B cell (primary cell): ENCODE data around the gene ACSL4. TPM values are rescaled to one million over a fixed set of nuclear protein-coding genes. Genes with fewer than 3 reads are reported as not detected.

ENCODE experiments used
- ATAC-seq: fragments of 200-7000 bp; cut with Tn5 transposase; one replicate; pipeline ENCODE4 v1.10.0; 2021; ENCODE audit warnings: low read depth, mild to moderate bottlenecking, moderate number of reproducible peaks, moderate library complexity
- CTCF ChIA-PET: fragments of 350-600 bp; sonication (Branson Sonifier 250); formaldehyde crosslinking; loops from one replicate; lab custom pipeline; 2021; ENCODE audit warnings: antibody characterized with exemption, inconsistent platforms; lab: Charles Lee
- POLR2A ChIA-PET: fragments of 350-600 bp; sonication (Branson Sonifier 250); formaldehyde crosslinking; loops from one replicate; lab custom pipeline; 2021; ENCODE audit warnings: antibody characterized with exemption; lab: Charles Lee
- DNase-seq: peaks from one replicate; pipeline ENCODE4 v3.0.0; 2013
- H2AFZ ChIP-seq: 2 replicates; pipeline ENCODE4 v1.6.1; 2012; ENCODE audit warnings: mild to moderate bottlenecking, low read depth, low read length; ENCODE audit not compliant: insufficient read depth, poor library complexity, severe bottlenecking
- H3K27ac ChIP-seq, 2 donors: 1 replicate in 1 of 2; 2 replicates in 1 of 2; pipeline ENCODE4 v1.5.1; 2012 to 2013; ENCODE audit warnings: low read length in 2 of 2, mild to moderate bottlenecking in 2 of 2, moderate library complexity in 1 of 2
- H3K27me3 ChIP-seq, 4 experiments: fragments of 200-600 bp in 1 of 4; sonication (generic) in 1 of 4; replicated peaks in 1 of 4; 1 replicate in 2 of 4; 2 replicates in 2 of 4; pipeline versions ENCODE4 v1.6.1 to v1.7.0; 2013 to 2016; ENCODE audit warnings: low read length in 3 of 4, mild to moderate bottlenecking in 2 of 4, mixed read lengths in 1 of 4, moderate library complexity in 1 of 4; ENCODE audit not compliant: insufficient read depth in 4 of 4, control insufficient read depth in 3 of 4; ENCODE audit errors: control extremely low read depth in 1 of 4
- H3K36me3 ChIP-seq, 2 experiments: replicated peaks in 1 of 2; 1 replicate in 1 of 2; 2 replicates in 1 of 2; pipeline versions ENCODE4 v1.6.1 to v1.7.1; 2013; ENCODE audit warnings: low read length in 1 of 2; ENCODE audit not compliant: insufficient read depth in 2 of 2, control insufficient read depth in 1 of 2; ENCODE audit errors: control extremely low read depth in 1 of 2, extremely low read depth in 1 of 2
- H3K4me1 ChIP-seq, 2 donors: fragments of 200-600 bp in 1 of 2; sonication (generic) in 1 of 2; 1 replicate in 1 of 2; 2 replicates in 1 of 2; pipeline versions ENCODE4 v1.5.1 to v1.6.1; 2013 to 2017; ENCODE audit warnings: low read length in 2 of 2; ENCODE audit not compliant: control insufficient read depth in 2 of 2, insufficient read depth in 2 of 2
- H3K4me2 ChIP-seq: replicated peaks from 2 replicates; pipeline ENCODE3; 2012; ENCODE audit warnings: mild to moderate bottlenecking, low read depth, low read length; ENCODE audit not compliant: poor library complexity, severe bottlenecking
- H3K4me3 ChIP-seq, 5 experiments: fragments of 200-600 bp in 1 of 5; sonication (generic) in 1 of 5; 1 replicate in 3 of 5; 2 replicates in 2 of 5; pipeline versions ENCODE4 v1.5.1 to v1.7.0; 2011 to 2016; ENCODE audit warnings: low read length in 4 of 5, mild to moderate bottlenecking in 4 of 5, low read depth in 2 of 5, control low read depth in 1 of 5, moderate library complexity in 1 of 5; ENCODE audit not compliant: insufficient read depth in 1 of 5; ENCODE audit errors: control extremely low read depth in 1 of 5, extremely low read depth in 1 of 5
- H3K79me2 ChIP-seq: fragments of 200-600 bp; sonication (generic); one replicate; pipeline ENCODE4 v1.6.0; 2016; ENCODE audit warnings: low read length; ENCODE audit not compliant: control insufficient read depth, insufficient read depth
- H3K9ac ChIP-seq: fragments of 200-600 bp; sonication (generic); 2 replicates; pipeline ENCODE4 v1.6.1; 2017; ENCODE audit warnings: mild to moderate bottlenecking, low read length, moderate library complexity
- H3K9me3 ChIP-seq, 3 donors: one replicate each; pipeline versions ENCODE4 v1.6.1 to v1.7.1; 2013; ENCODE audit warnings: low read length in 2 of 3; ENCODE audit not compliant: control insufficient read depth in 2 of 3, insufficient read depth in 1 of 3; ENCODE audit errors: control extremely low read depth in 1 of 3
- H4K20me1 ChIP-seq: 2 replicates; pipeline ENCODE4 v1.6.0; 2012; ENCODE audit warnings: mild to moderate bottlenecking, low read length; ENCODE audit not compliant: insufficient read depth, control insufficient read depth, poor library complexity, severe bottlenecking
- H3K27ac Mint-ChIP-seq: one replicate; pipeline ENCODE4 v1.8.0; 2021; ENCODE audit warnings: mixed read lengths
- H3K27me3 Mint-ChIP-seq: one replicate; pipeline ENCODE4 v1.8.0; 2021; ENCODE audit warnings: mixed read lengths
- H3K4me1 Mint-ChIP-seq: one replicate; pipeline ENCODE4 v1.8.0; 2021; ENCODE audit warnings: mixed read lengths
- H3K4me3 Mint-ChIP-seq: one replicate; pipeline ENCODE4 v1.8.0; 2021; ENCODE audit warnings: mixed read lengths
- H3K9me3 Mint-ChIP-seq: one replicate; pipeline ENCODE4 v1.8.0; 2022; ENCODE audit warnings: mixed read lengths; ENCODE audit not compliant: insufficient read depth
- CTCF ChIP-seq: fragments of 200-600 bp; IDR thresholded peaks from one replicate; pipeline ENCODE4 v1.8.0; 2022; ENCODE audit warnings: antibody characterized with exemption, mild to moderate bottlenecking
- EZH2 ChIP-seq: IDR thresholded peaks from 2 replicates; pipeline ENCODE4 v1.6.1; 2012; ENCODE audit warnings: borderline replicate concordance, low read depth, mild to moderate bottlenecking, moderate library complexity, low read length; ENCODE audit not compliant: insufficient read depth, poor library complexity, severe bottlenecking
- WGBS: methylation state at CpG from one replicate; pipeline ENCODE4 v1.1.5; 2013; ENCODE audit warnings: missing lambda C conversion rate; ENCODE audit not compliant: insufficient coverage; 5-methylcytosine and 5-hydroxymethylcytosine counted together
- intact Hi-C: fragments of 100-400 bp; cut with micrococcal nuclease; formaldehyde crosslinking; loops from one replicate; pipeline ENCODE4 v1.10.0; 2022
- polyA plus RNA-seq: library from polyadenylated mRNA; depleted of rRNA; stranded (reverse); fragments of >200 nt; gene quantifications from 2 replicates; pipeline ENCODE4 v1.2.3, GENCODE V29; 2012
- total RNA-seq, 2 donors: library from RNA; stranded (reverse); fragments of 120-200 nt in 1 of 2; gene quantifications; 1 replicate in 1 of 2; 2 replicates in 1 of 2; pipeline versions ENCODE4 v1.2.3 to v1.2.4, GENCODE V29; 2013 to 2022

ACSL4 gene
- total and polyA plus RNA-seq, 2 donors (not counting 1 experiment from before 2014, with no cell fraction given), result 4.0 to 29.1 TPM

- H3K4me3 ChIP-seq, result no peak overlapping the region
- TF ChIP-seq CTCF (no peak), EZH2 (no peak)
- intact Hi-C loops, result no loop called here
- no peaks in the 10 kb centered on the region for H3K9me3 ChIP-seq
- POLR2A ChIA-PET, result no interaction called here
- Mint-ChIP-seq H3K27me3 (peaks cover 2% of the 10 kb centered on the region), H3K9me3 (peaks cover 1% of the 10 kb centered on the region), H3K27ac (no peak overlapping the region), H3K4me3 (no peak overlapping the region), H3K4me1 (no peaks in the 10 kb centered on the region)
- H3K4me1 ChIP-seq, result no peaks in the 10 kb centered on the region
- H3K36me3 ChIP-seq, result no peaks in the 10 kb centered on the region
- H3K27me3 ChIP-seq, result no peaks in the 10 kb centered on the region
- no peaks in the 10 kb centered on the region for H4K20me1 ChIP-seq
- CTCF ChIA-PET, result no interaction called here
- DNase-seq (no peak), ATAC-seq (no peak)
- no peak overlapping the region for H3K9ac ChIP-seq
- WGBS, result no CpG with 5 or more reads among the region's 5 CpGs
- no peak overlapping the region for H2AFZ ChIP-seq
- no peaks in the 10 kb centered on the region for H3K79me2 ChIP-seq
- H3K4me2 ChIP-seq, result no peak overlapping the region
- H3K27ac ChIP-seq, result no peak overlapping the region
Measured at GRCh38 chrX:109760209-109760921, 27.3 kb upstream of the ACSL4 start.

GRCh38 chrX:109753256-109753655, 20.2 kb upstream of the ACSL4 start:
- DNase-seq (no peak), ATAC-seq (no peak)
- CTCF ChIA-PET, result interaction anchor here (1.5 kb wide), 1 partner anchor 138 kb away, joined by 3 read pairs; no protein-coding TSS in a partner anchor
- Histone ChIP-seq H3K9ac (no peak overlapping the region), H3K4me2 (no peak overlapping the region), H4K20me1 (no peaks in the 10 kb centered on the region), H3K27me3 (no peaks in the 10 kb centered on the region), H3K9me3 (no peaks in the 10 kb centered on the region), H3K27ac (no peak overlapping the region), H3K36me3 (no peaks in the 10 kb centered on the region), H2AFZ (no peak overlapping the region), H3K79me2 (no peaks in the 10 kb centered on the region), H3K4me1 (no peaks in the 10 kb centered on the region), H3K4me3 (no peak overlapping the region)
- Mint-ChIP-seq H3K27me3 (peaks cover 4% of the 10 kb centered on the region), H3K4me1 (no peaks in the 10 kb centered on the region), H3K4me3 (no peak overlapping the region), H3K27ac (no peak overlapping the region), H3K9me3 (peaks cover 4% of the 10 kb centered on the region)
- POLR2A ChIA-PET, result no interaction called here
- intact Hi-C loops, result no loop called here
- WGBS, result no CpG with 5 or more reads among the region's 4 CpGs
- TF ChIP-seq EZH2, result no peak
- no peak for TF ChIP-seq CTCF
